SK-N-MC (cell line): ENCODE measurements around the gene GPR162.
A peak's percentile ranks its signal among the peaks of the same experiment; 100 is the strongest.

Experiments
- DNase-seq: peaks from one replicate; pipeline ENCODE4 v3.0.0-alpha.2; 2011; ENCODE audit warnings: low read depth, low spot score
- H3K27ac ChIP-seq: fragments of 200-600 bp; sonication (generic); 2 replicates; pipeline ENCODE4 v1.5.1; 2016; ENCODE audit warnings: mixed run types
- H3K36me3 ChIP-seq: fragments of 200-600 bp; sonication (generic); 2 replicates; pipeline ENCODE4 v1.6.1; 2017; ENCODE audit warnings: antibody characterized with exemption, low read length, mixed read lengths; ENCODE audit not compliant: insufficient read depth
- H3K4me3 ChIP-seq: fragments of 200-600 bp; sonication (generic); 2 replicates; pipeline ENCODE4 v1.5.1; 2016
- H3K9ac ChIP-seq: fragments of 200-600 bp; sonication (generic); 2 replicates; pipeline ENCODE4 v1.8.0; 2017; ENCODE audit warnings: mixed run types, mixed read lengths; ENCODE audit not compliant: insufficient read length
- H3K9me3 ChIP-seq: fragments of 200-600 bp; sonication (generic); 2 replicates; pipeline ENCODE4 v1.6.1; 2017; ENCODE audit warnings: low read depth, mild to moderate bottlenecking, antibody characterized with exemption, low read length, moderate library complexity, mixed read lengths
- EZH2 ChIP-seq: fragments of 200-600 bp; sonication (generic); IDR thresholded peaks from one replicate; pipeline ENCODE4 v1.6.1; 2017; ENCODE audit warnings: antibody characterized with exemption
- FOXP2 ChIP-seq: optimal IDR thresholded peaks from 2 replicates; pipeline ENCODE3; 2011; ENCODE audit warnings: mild to moderate bottlenecking, moderate library complexity; ENCODE audit not compliant: insufficient read depth; ENCODE audit errors: extremely low read length, control extremely low read depth
- POLR2AphosphoS5 ChIP-seq: IDR thresholded peaks from 2 replicates; pipeline ENCODE4 v1.6.1; 2012; ENCODE audit warnings: mild to moderate bottlenecking, low read depth, low read length, borderline replicate concordance

GPR162 gene

DNA sequence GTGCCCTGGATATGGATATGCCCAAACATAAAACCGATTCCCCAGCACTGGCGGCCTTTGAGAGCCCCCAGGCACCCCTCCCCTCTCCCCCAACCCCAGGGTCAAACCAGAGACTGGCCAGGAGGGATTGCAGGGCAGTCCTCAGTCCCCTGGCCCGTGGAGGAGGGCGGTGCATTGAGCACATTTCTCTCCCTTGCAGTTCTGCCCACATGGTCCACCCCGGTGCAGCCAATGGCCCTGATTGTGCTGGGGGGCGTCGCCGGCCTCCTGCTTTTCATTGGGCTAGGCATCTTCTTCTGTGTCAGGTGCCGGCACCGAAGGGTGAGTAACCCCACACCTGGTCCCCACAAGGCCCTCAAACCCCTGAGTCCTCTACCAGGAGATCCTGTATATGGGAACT is 3.4 kb upstream of the GPR162 start:
- Histone ChIP-seq H3K9me3 (no peaks in the 10 kb centered on the region), H3K36me3 (no peaks in the 10 kb centered on the region), H3K4me3 (no peak overlapping the region), H3K9ac (no peak overlapping the region), H3K27ac (no peak overlapping the region)
- TF ChIP-seq POLR2AphosphoS5 (no peak), FOXP2 (no peak), EZH2 (no peak)
- no peak for DNase-seq

DNA sequence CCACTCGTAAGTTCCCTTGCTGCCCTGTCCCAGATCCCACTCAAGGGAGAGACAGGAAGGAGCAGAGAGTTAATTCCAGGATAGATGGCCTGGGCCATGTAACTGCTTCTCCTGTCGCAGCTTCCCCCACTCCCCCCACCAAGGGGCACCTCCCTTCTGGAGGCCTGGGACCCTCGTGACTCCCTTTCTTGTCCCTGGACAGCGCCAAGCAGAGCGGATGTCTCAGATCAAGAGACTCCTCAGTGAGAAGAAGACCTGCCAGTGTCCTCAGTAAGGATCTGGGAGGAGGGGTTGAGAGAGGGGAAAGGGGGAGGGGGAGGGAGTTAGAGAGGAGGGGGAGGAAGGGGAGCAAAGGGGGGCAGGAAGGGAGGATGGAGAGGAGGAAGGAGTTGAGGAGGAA is 3.0 kb upstream of the GPR162 start:
- no peak overlapping the region for H3K9ac ChIP-seq
- TF ChIP-seq EZH2 (no peak), FOXP2 (no peak), POLR2AphosphoS5 (no peak)
- H3K27ac ChIP-seq: no peak overlapping the region

DNA sequence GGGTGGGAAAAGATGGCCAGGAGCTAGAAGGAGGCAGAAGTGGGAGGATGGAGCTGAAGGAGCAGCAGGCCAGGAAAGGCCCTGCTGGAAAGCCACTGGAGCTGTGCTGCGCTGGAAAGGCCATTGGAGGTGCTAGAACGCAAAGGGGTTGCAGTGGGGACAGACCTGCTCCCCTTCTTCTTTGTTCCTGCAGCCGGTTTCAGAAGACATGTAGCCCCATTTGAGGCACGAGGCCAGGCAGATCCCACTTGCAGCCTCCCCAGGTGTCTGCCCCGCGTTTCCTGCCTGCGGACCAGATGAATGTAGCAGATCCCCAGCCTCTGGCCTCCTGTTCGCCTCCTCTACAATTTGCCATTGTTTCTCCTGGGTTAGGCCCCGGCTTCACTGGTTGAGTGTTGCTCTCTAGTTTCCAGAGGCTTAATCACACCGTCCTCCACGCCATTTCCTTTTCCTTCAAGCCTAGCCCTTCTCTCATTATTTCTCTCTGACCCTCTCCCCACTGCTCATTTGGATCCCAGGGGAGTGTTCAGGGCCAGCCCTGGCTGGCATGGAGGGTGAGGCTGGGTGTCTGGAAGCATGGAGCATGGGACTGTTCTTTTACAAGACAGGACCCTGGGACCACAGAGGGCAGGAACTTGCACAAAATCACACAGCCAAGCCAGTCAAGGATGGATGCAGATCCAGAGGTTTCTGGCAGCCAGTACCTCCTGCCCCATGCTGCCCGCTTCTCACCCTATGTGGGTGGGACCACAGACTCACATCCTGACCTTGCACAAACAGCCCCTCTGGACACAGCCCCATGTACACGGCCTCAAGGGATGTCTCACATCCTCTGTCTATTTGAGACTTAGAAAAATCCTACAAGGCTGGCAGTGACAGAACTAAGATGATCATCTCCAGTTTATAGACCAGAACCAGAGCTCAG is 2.3 kb upstream of the GPR162 start:
- H3K36me3 ChIP-seq: no peaks in the 10 kb centered on the region
- no peaks in the 10 kb centered on the region for H3K9me3 ChIP-seq
- H3K27ac ChIP-seq: no peak overlapping the region
- TF ChIP-seq FOXP2 (no peak), POLR2AphosphoS5 (no peak), EZH2 (no peak)
- no peak overlapping the region for H3K9ac ChIP-seq
- DNase-seq: no peak
- no peak overlapping the region for H3K4me3 ChIP-seq

More for the DNA sequence above, 3.0 kb upstream of the GPR162 start:
- H3K36me3 ChIP-seq: no peaks in the 10 kb centered on the region
- H3K9me3 ChIP-seq: no peaks in the 10 kb centered on the region
- no peak for DNase-seq
- H3K4me3 ChIP-seq: no peak overlapping the region

DNA sequence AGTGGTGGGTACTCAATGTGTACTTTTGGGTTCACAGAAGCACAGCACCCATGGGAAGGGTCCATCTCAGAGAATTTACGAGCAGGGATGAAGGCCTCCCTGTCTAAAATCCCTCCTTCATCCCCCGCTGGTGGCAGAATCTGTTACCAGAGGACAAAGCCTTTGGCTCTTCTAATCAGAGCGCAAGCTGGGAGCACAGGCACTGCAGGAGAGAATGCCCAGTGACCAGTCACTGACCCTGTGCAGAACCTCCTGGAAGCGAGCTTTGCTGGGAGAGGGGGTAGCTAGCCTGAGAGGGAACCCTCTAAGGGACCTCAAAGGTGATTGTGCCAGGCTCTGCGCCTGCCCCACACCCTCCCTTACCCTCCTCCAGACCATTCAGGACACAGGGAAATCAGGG is 1.5 kb upstream of the GPR162 start:
- Histone ChIP-seq H3K4me3 (no peak overlapping the region), H3K9ac (no peak overlapping the region), H3K36me3 (no peaks in the 10 kb centered on the region), H3K27ac (no peak overlapping the region), H3K9me3 (no peaks in the 10 kb centered on the region)
- DNase-seq: no peak
- TF ChIP-seq FOXP2: no peak
- no peak for TF ChIP-seq POLR2AphosphoS5
- TF ChIP-seq EZH2: no peak

DNA sequence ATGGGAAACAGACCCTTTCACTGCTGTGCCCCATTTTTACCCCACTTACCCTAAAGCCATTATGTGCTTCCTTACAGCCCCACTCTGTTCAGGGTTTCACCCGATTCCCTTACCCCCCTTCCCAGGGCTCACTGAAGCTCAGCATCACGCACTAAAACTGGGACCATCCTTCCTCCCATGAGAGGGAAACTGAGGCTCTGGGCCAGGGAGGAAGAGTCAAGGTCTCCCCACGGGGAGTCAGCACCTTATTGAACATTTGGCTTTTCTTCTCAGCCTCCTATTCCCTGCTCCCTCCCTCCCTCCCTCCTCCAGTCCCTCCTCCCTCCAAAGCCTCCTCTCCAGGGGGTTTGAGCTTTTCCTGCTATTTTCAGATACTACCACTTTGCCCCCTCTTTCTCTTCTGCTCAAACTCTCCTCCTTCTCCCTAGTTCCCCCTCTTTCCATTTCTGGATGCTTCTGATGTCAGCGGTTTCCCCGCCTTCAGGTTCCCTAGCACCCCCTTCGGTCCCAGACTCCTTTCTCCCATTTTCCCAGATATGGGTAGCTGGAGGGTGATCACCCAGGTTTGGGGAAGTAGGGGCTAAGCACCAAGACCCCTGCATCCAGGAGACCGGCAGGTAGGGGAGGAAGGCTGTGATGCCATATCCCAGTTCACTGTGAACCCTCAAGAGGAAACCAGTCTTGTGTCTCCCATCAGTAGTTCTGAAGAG is 960 bp downstream of the GPR162 start:
- no peak for DNase-seq
- H3K9me3 ChIP-seq: no peaks in the 10 kb centered on the region
- no peaks in the 10 kb centered on the region for H3K36me3 ChIP-seq
- H3K27ac ChIP-seq: no peak overlapping the region
- H3K9ac ChIP-seq: no peak overlapping the region
- TF ChIP-seq POLR2AphosphoS5 (no peak), FOXP2 (no peak), EZH2 (no peak)
- H3K4me3 ChIP-seq: peak overlapping the region; percentile 78

DNA sequence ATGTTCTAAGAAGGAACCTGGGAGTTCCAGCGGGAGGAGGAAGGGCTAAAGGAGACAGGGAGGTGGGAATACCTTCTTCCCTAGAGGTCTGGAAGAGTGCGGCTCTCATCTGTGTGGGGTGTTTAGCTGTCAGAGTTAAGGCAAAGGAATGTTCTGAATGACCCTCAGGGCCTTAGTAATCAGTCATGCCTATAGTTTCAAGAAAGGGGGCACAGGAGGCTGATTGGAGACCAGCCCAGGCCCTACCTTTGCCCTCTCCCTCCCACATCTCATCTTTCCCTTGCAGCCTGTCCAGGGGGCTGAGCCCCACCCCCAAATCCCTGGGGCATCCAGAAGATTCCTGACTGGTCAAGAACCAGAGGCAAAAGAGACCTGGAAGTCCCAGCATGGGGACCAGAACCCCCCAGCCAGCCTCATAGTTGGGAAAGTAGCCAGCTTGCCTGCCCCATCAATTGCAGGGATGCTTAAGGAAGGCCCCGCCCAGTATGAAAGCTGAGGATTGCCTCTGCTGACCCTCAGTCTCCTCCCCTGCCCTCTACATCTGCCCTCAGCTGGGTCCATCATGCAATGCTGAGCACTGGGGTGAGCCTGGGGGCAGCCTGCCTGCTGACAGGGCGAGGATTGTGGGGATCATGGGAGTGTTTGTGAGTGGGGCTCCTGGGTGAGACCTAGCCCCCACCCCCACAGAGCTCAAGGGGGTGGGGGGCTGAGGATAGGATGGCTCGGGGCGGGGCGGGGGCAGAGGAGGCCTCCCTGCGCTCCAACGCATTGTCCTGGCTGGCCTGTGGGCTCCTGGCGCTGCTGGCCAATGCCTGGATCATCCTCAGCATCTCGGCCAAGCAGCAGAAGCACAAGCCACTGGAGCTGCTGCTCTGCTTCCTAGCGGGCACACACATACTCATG is 1.8 kb downstream of the GPR162 start:
- Histone ChIP-seq H3K9me3 (no peaks in the 10 kb centered on the region), H3K27ac (no peak overlapping the region), H3K4me3 (no peak overlapping the region), H3K9ac (no peak overlapping the region), H3K36me3 (no peaks in the 10 kb centered on the region)
- TF ChIP-seq POLR2AphosphoS5 (peak; percentile 17; the same call in 1 of the 2 replicates), EZH2 (no peak), FOXP2 (no peak)
- DNase-seq: no peak

DNA sequence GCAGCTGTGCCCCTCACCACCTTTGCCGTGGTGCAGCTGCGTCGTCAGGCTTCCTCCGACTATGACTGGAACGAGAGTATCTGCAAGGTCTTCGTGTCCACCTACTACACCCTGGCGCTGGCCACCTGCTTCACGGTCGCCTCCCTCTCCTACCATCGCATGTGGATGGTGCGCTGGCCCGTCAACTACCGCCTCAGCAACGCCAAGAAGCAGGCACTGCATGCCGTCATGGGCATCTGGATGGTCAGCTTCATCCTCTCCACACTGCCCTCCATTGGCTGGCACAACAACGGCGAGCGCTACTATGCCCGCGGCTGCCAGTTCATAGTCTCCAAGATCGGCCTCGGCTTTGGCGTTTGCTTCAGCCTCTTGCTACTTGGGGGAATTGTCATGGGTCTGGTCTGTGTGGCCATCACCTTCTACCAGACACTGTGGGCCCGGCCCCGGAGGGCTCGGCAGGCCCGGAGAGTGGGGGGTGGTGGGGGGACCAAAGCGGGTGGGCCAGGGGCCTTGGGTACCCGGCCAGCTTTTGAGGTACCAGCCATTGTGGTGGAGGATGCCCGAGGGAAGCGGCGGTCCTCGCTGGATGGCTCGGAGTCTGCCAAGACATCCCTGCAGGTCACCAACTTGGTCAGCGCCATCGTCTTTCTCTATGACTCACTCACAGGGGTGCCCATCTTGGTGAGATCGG is 2.6 kb downstream of the GPR162 start:
- Histone ChIP-seq H3K27ac (no peak overlapping the region), H3K9ac (no peak overlapping the region), H3K9me3 (no peaks in the 10 kb centered on the region), H3K4me3 (no peak overlapping the region), H3K36me3 (no peaks in the 10 kb centered on the region)
- TF ChIP-seq FOXP2: no peak
- TF ChIP-seq EZH2: no peak
- TF ChIP-seq POLR2AphosphoS5: no peak; the same call in 1 of the 2 replicates
- DNase-seq: no peak
